DMS53 treated with DMSO at 0.1 percent for 48 hours (cell line): ENCODE data around the gene MAP1LC3B2.
A peak's percentile ranks its signal among the peaks of the same experiment; 100 is the strongest.

Experiments used
- DNase-seq: peaks from one replicate; lab custom pipeline; 2025; ENCODE audit not compliant: unreplicated experiment; lab: John Stamatoyannopoulos, UW

MAP1LC3B2 gene

GRCh38 chr12:116537101-116537904 is 21.9 kb upstream of the MAP1LC3B2 start:
- no peak for DNase-seq

GRCh38 chr12:116538076-116538591 is 21.0 kb upstream of the MAP1LC3B2 start:
- peak; percentile 16 for DNase-seq

- no peak for DNase-seq
Measured at GRCh38 chr12:116538682-116539305, 20.4 kb upstream of the MAP1LC3B2 start.

GRCh38 chr12:116539361-116539771 is 19.8 kb upstream of the MAP1LC3B2 start:
- DNase-seq: peak; percentile 93

GRCh38 chr12:116539905-116540482 is 19.2 kb upstream of the MAP1LC3B2 start:
- DNase-seq: peak; percentile 82

GRCh38 chr12:116540622-116541152 is 18.5 kb upstream of the MAP1LC3B2 start:
- DNase-seq: no peak

- no peak for DNase-seq
Measured at GRCh38 chr12:116541547-116542344, 17.4 kb upstream of the MAP1LC3B2 start.

GRCh38 chr12:116542345-116542956 is 16.7 kb upstream of the MAP1LC3B2 start:
- no peak for DNase-seq

- no peak for DNase-seq
Measured at GRCh38 chr12:116544656-116545055, 14.5 kb upstream of the MAP1LC3B2 start.

- no peak for DNase-seq
Measured at GRCh38 chr12:116545144-116545543, 14.0 kb upstream of the MAP1LC3B2 start.

- no peak for DNase-seq
Measured at GRCh38 chr12:116545936-116546335, 13.2 kb upstream of the MAP1LC3B2 start.

- no peak for DNase-seq
Measured at GRCh38 chr12:116547955-116548501, 11.2 kb upstream of the MAP1LC3B2 start.

GRCh38 chr12:116549993-116550392 is 9.2 kb upstream of the MAP1LC3B2 start:
- no peak for DNase-seq

- DNase-seq: no peak
Measured at GRCh38 chr12:116551151-116551550, 8.0 kb upstream of the MAP1LC3B2 start.

- no peak for DNase-seq
Measured at GRCh38 chr12:116551619-116551951, 7.6 kb upstream of the MAP1LC3B2 start.

GRCh38 chr12:116551952-116552772 is 7.0 kb upstream of the MAP1LC3B2 start:
- no peak for DNase-seq

- no peak for DNase-seq
Measured at GRCh38 chr12:116552773-116553373, 6.3 kb upstream of the MAP1LC3B2 start.

GRCh38 chr12:116556356-116556952 is 2.7 kb upstream of the MAP1LC3B2 start:
- DNase-seq: no peak
